Measurements from ENCODE around the gene KRTAP10-8.
"Not testable (repeated sequence)": the region's sequence is repeated elsewhere in the genome, so short reads cannot be mapped to it uniquely, and the experiment has no call there.

- not testable (repeated sequence) for TF ChIP-seq MAX (CRISPR knock-in tag; IDR thresholded peaks at IDR 0.05); SP1 (CRISPR knock-in tag; conservative IDR thresholded peaks at IDR 0.05); ATF2 (CRISPR knock-in tag; IDR thresholded peaks at IDR 0.05; ENCODE audit: borderline replicate concordance, low read depth); MLX (CRISPR knock-in tag; IDR thresholded peaks at IDR 0.05)
Measured at GRCh38 chr21:44661567-44661966, 49.7 kb downstream of the KRTAP10-8 start.
